Left lobe of liver (tissue), 2 donors: ENCODE results near the gene ZNF628. TPM values are rescaled to one million over a fixed set of nuclear protein-coding genes. Genes with fewer than 3 reads are reported as not detected.

Experiments used
- ATAC-seq: fragments of 200-7000 bp; cut with Tn5 transposase; one replicate; pipeline ENCODE4 v1.9.1; 2020; ENCODE audit warnings: mild to moderate bottlenecking, moderate library complexity
- DNase-seq: peaks from one replicate; pipeline ENCODE4 v3.0.0-alpha.2; 2020; ENCODE audit warnings: low spot score
- total RNA-seq: library from RNA; stranded (reverse); gene quantifications from one replicate; pipeline ENCODE4 v1.2.1, GENCODE V29; 2021
- donor health status: DM: no; HTN: no; CAD: no; lungs with moderate emphysema.
- donor health status: DM: no; HTN: yes; CAD: no.

ZNF628 gene
- total RNA-seq, 1 donor from 2014 or later, result 5.3 TPM

GRCh38 chr19:55483706-55484592 is 7.5 kb downstream of the ZNF628 start:
- no peak for DNase-seq

GRCh38 chr19:55484593-55485438 is 8.4 kb downstream of the ZNF628 start, which contains the start of gene NAT14:
Gene NAT14 (plus strand): TSS chr19:55485188. CDS start chr19:55485709, 521 bp downstream.
- peak; percentile 30 for ATAC-seq
- DNase-seq, result no peak

More at GRCh38 chr19:55483706-55484592, 7.5 kb downstream of the ZNF628 start:
- no peak for ATAC-seq

GRCh38 chr19:55485439-55486011 is 9.1 kb downstream of the ZNF628 start:
- no peak for ATAC-seq
- no peak for DNase-seq

- no peak for ATAC-seq
- no peak for DNase-seq
Measured at GRCh38 chr19:55486043-55486970, 9.9 kb downstream of the ZNF628 start.

GRCh38 chr19:55486971-55487923 is 10.8 kb downstream of the ZNF628 start:
- DNase-seq (no peak), ATAC-seq (peak; percentile 19)

- ATAC-seq (no peak), DNase-seq (no peak)
Measured at GRCh38 chr19:55487924-55488687, 11.7 kb downstream of the ZNF628 start, which contains the start of gene SSC5D. Gene SSC5D (plus strand): TSS chr19:55488436. CDS start chr19:55488590, 154 bp downstream.

- ATAC-seq (no peak), DNase-seq (no peak)
Measured at GRCh38 chr19:55488986-55489710, 12.7 kb downstream of the ZNF628 start.

GRCh38 chr19:55489711-55490477 is 13.5 kb downstream of the ZNF628 start:
- DNase-seq, result no peak
- ATAC-seq, result no peak

- ATAC-seq (no peak), DNase-seq (no peak)
Measured at GRCh38 chr19:55490478-55491432, 14.3 kb downstream of the ZNF628 start.

GRCh38 chr19:55491546-55492360 is 15.3 kb downstream of the ZNF628 start:
- DNase-seq (no peak), ATAC-seq (no peak)

- ATAC-seq (no peak), DNase-seq (no peak)
Measured at GRCh38 chr19:55492362-55492944, 16.0 kb downstream of the ZNF628 start.

- ATAC-seq, result no peak
Measured at GRCh38 chr19:55493052-55493644, 16.7 kb downstream of the ZNF628 start.

GRCh38 chr19:55493645-55494171 is 17.3 kb downstream of the ZNF628 start:
- DNase-seq (no peak), ATAC-seq (no peak)

More at GRCh38 chr19:55493052-55493644, 16.7 kb downstream of the ZNF628 start:
- DNase-seq, result no peak
